Natural killer cell treated with Interleukin-12 subunit alpha and Interleukin-12 subunit beta and Interleukin-15 and Interleukin-18, amount 100 ng/mL, for 72 hours (primary cell): ENCODE results near the gene ZNF428. TPM values are rescaled to one million over a fixed set of nuclear protein-coding genes. Genes with fewer than 3 reads are reported as not detected.

ENCODE experiments used
- ATAC-seq, 2 donors: fragments of 150-1000 bp; cut with Tn5 transposase in 1 of 2; sonication (Bioruptor Pico), chemical (Tn5 transposase) in 1 of 2; 2 replicates each; pipeline ENCODE4 v1.10.0; 2021
- DNase-seq: peaks from one replicate; pipeline ENCODE4 v3.0.0; 2022; ENCODE audit warnings: low spot score
- H3K27ac Mint-ChIP-seq, 2 donors: 1 replicate in 1 of 2; 2 replicates in 1 of 2; pipeline ENCODE4 v1.8.0; 2022; ENCODE audit warnings: mixed read lengths in 2 of 2, mild to moderate bottlenecking in 1 of 2, moderate library complexity in 1 of 2
- H3K27me3 Mint-ChIP-seq, 2 donors: 1 replicate in 1 of 2; 2 replicates in 1 of 2; pipeline ENCODE4 v1.8.0; 2022; ENCODE audit warnings: mixed read lengths in 2 of 2
- H3K36me3 Mint-ChIP-seq: one replicate; pipeline ENCODE4 v1.8.0; 2022; ENCODE audit warnings: mixed read lengths
- H3K4me1 Mint-ChIP-seq, 2 donors: 1 replicate in 1 of 2; 2 replicates in 1 of 2; pipeline ENCODE4 v1.8.0; 2022; ENCODE audit warnings: low read depth in 2 of 2, mixed read lengths in 2 of 2, mild to moderate bottlenecking in 1 of 2
- H3K4me3 Mint-ChIP-seq: one replicate; pipeline ENCODE4 v1.8.0; 2022; ENCODE audit warnings: mixed read lengths
- H3K9me3 Mint-ChIP-seq: 2 replicates; pipeline ENCODE4 v1.8.0; 2022; ENCODE audit warnings: mixed read lengths
- total RNA-seq, 2 donors: library from RNA; stranded (reverse); gene quantifications; one replicate each; pipeline ENCODE4 v1.2.3, GENCODE V29; 2022

Gene ZNF428, protein sequence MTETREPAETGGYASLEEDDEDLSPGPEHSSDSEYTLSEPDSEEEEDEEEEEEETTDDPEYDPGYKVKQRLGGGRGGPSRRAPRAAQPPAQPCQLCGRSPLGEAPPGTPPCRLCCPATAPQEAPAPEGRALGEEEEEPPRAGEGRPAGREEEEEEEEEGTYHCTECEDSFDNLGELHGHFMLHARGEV
- 10 to 100 TPM; 24.9 to 25.3 TPM for total RNA-seq

GRCh38 chr19:43619262-43620060, at the start of gene ZNF428:
Gene ZNF428, minus strand, starts transcription at chr19:43619629. Its CDS starts 5,325 bp downstream, at chr19:43614304.
- DNase-seq, result peak; percentile 95
- H3K4me1 Mint-ChIP-seq, result peaks cover 21 to 32% of the 10 kb centered on the region in 2 donors
- ATAC-seq, result peak; percentile 94
- peak within 1 kb of the TSS; percentile 98 for H3K4me3 Mint-ChIP-seq
- H3K27me3 Mint-ChIP-seq, result no peaks in the 10 kb centered on the region
- H3K36me3 Mint-ChIP-seq, result no peaks in the 10 kb centered on the region
- H3K9me3 Mint-ChIP-seq, result no peaks in the 10 kb centered on the region
- H3K27ac Mint-ChIP-seq, result peak within 1 kb of the TSS; percentile 95 to 98

- peak overlapping the region; percentile 97 for H3K4me3 Mint-ChIP-seq
- no peaks in the 10 kb centered on the region for H3K9me3 Mint-ChIP-seq
- peaks cover 11% of the 10 kb centered on the region for H3K36me3 Mint-ChIP-seq
- peak overlapping the region; percentile 55 to 90 for H3K27ac Mint-ChIP-seq
- peak; percentile 96 for DNase-seq
- H3K27me3 Mint-ChIP-seq, result no peaks in the 10 kb centered on the region
- H3K4me1 Mint-ChIP-seq, result peaks cover 41 to 56% of the 10 kb centered on the region in 2 donors
- peak; percentile 93 for ATAC-seq
These were observed 49.1 kb upstream of the ZNF428 start for GRCh38 chr19:43668406-43669109.

DNA sequence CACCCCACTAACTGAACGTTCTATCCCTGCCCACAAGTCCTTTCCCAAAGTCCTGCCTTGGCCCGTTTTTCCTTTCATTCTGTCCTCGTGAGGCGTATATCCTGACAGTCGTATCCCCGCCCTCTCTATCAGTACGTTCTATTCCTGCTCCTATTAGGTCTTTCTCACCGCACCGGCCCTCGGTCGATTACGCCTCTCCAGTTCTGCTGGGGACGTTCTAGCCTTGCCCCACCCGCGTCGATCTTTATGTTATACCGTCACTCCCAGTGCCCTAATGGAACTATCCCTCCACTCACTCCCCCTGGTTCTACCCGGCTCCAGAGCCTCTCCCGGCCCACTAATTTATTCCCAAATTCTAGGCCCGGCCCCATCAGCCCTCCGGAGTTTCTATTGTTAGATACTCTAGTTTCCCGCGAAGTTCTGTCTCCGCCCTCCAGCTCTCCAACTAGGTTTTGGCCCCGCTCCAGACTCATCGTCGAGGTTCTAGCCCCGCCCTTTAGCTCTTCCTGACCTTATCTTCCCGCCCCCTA, 48.5 kb upstream of the ZNF428 start:
- peaks cover 11% of the 10 kb centered on the region for H3K36me3 Mint-ChIP-seq
- peak overlapping the region; percentile 97 for H3K4me3 Mint-ChIP-seq
- no peaks in the 10 kb centered on the region for H3K9me3 Mint-ChIP-seq
- peak overlapping the region; percentile 55 to 90 for H3K27ac Mint-ChIP-seq
- peaks cover 43 to 56% of the 10 kb centered on the region in 2 donors for H3K4me1 Mint-ChIP-seq
- H3K27me3 Mint-ChIP-seq, result no peaks in the 10 kb centered on the region
- no peak for DNase-seq
- ATAC-seq, result no peak

DNA sequence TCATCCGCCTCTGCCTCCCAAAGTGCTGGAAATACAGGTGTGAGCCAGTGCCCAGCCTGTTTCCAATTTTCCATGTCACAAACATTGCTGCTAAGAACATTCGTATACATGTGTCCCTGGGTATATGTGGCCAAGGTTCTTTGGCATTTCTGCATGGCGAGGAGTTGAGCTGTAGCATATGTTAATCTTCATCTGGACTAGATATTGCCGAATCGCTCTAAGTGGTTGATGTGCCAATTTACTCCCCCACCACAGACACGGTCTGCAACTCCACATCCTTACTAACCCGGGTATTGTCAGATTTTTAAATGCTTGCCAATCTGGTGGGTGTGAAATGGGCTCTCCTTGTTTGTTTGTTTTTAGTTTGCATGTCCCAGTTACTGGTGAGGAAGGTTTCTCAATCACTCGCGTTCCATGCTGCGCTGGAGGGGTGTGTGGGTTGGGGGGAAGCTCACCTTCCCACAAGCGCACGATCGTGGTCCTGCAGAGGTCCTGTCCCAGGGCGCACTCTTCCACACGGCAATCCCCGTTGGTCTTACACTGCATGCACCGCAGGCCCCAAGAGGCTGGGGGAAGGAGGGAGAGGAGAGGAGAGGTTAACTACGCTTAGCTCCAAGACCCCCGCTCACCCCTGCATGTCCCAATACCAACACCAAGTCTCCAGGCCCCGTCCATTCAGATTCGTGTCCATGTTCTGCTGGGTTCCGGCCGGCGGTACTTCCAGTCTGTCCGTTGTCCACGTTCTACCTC, 47.9 kb upstream of the ZNF428 start:
- peaks cover 43 to 54% of the 10 kb centered on the region in 2 donors for H3K4me1 Mint-ChIP-seq
- DNase-seq, result no peak
- ATAC-seq, result no peak
- peaks cover 11% of the 10 kb centered on the region for H3K36me3 Mint-ChIP-seq
- no peaks in the 10 kb centered on the region for H3K27me3 Mint-ChIP-seq
- H3K4me3 Mint-ChIP-seq, result peak overlapping the region; percentile 97
- no peaks in the 10 kb centered on the region for H3K9me3 Mint-ChIP-seq
- peak overlapping the region; percentile 55 to 90 for H3K27ac Mint-ChIP-seq

DNA sequence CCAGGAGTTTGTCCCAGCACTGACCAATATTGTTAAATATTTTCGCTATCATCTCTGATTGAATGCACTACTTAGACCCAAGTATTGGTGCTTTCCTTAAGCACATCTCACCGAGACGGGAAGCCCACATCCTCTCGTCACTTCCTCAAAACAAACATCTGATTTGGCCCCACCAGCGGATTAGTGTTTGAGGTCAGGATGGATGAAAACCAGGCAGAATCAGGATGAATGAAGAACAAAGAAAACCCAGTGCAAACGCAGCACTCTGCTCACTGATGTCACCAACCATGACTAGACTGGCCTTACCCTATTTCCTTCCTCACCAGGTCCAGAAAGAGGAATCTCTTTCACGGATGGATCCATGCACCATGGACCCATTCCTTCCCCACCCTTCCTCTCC, 44.6 kb upstream of the ZNF428 start:
- peak overlapping the region in 1 of 2 donors; percentile 9 for H3K27ac Mint-ChIP-seq
- no peaks in the 10 kb centered on the region for H3K9me3 Mint-ChIP-seq
- no peak for DNase-seq
- ATAC-seq, result no peak
- no peaks in the 10 kb centered on the region for H3K27me3 Mint-ChIP-seq
- peaks cover 24% of the 10 kb centered on the region for H3K36me3 Mint-ChIP-seq
- H3K4me3 Mint-ChIP-seq, result peak overlapping the region; percentile 22
- peaks cover 29 to 34% of the 10 kb centered on the region in 2 donors for H3K4me1 Mint-ChIP-seq

- no peak for DNase-seq
- ATAC-seq, result no peak
- Mint-ChIP-seq H3K4me3 (no peak overlapping the region), H3K27me3 (no peaks in the 10 kb centered on the region), H3K9me3 (no peaks in the 10 kb centered on the region), H3K36me3 (peaks cover 21% of the 10 kb centered on the region), H3K27ac (no peak overlapping the region), H3K4me1 (peaks cover 18 to 20% of the 10 kb centered on the region in 2 donors)
These were observed 43.1 kb upstream of the ZNF428 start for GRCh38 chr19:43662487-43662886.

- H3K36me3 Mint-ChIP-seq, result peaks cover 19% of the 10 kb centered on the region
- ATAC-seq (no peak), DNase-seq (no peak)
- H3K27ac Mint-ChIP-seq, result peak overlapping the region in 1 of 2 donors; percentile 68
- peaks cover 16 to 17% of the 10 kb centered on the region in 2 donors for H3K4me1 Mint-ChIP-seq
- no peak overlapping the region for H3K4me3 Mint-ChIP-seq
- no peaks in the 10 kb centered on the region for H3K9me3 Mint-ChIP-seq
- H3K27me3 Mint-ChIP-seq, result no peaks in the 10 kb centered on the region
These were observed 41.5 kb upstream of the ZNF428 start for GRCh38 chr19:43660971-43661360.

DNA sequence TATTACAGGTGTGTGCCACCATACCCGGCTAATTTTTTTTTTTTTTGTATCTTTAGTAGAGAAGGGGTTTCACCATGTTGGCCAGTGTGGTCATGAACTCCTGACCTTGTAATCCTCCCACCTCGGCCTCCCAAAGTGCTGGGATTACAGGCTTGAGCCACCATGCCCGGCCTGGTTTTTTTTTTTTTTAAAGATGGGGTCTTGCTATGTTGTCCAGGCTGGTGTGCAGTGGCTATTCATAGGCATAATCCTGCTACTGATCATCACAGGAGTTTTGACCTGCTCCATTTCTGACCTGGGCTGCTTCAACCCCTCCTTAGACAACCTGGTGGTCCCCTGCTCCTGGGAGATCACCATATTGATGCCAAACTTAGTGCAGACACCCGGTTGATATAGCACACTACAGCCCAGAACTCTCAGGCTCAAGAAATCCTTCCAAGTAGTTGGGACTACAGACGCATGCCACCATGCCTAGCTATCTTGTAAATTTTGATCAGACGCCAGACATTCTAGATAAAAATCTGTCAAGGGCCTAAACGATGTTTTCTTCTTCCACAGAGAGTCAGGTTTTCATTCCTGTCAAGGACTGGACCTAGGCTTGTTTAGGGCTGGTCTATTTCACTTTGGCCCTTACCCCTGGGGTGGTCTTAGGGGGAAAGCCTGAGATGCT, 41.0 kb upstream of the ZNF428 start:
- ATAC-seq, result no peak
- Mint-ChIP-seq H3K27me3 (no peaks in the 10 kb centered on the region), H3K4me3 (no peak overlapping the region), H3K9me3 (no peaks in the 10 kb centered on the region), H3K27ac (no peak overlapping the region), H3K36me3 (peaks cover 22% of the 10 kb centered on the region), H3K4me1 (peaks cover 16 to 17% of the 10 kb centered on the region in 2 donors)
- DNase-seq, result no peak

GRCh38 chr19:43658494-43658893, 39.1 kb upstream of the ZNF428 start:
- Mint-ChIP-seq H3K4me3 (no peak overlapping the region), H3K9me3 (no peaks in the 10 kb centered on the region), H3K4me1 (peaks cover 0 to 2% of the 10 kb centered on the region in 2 donors), H3K36me3 (peaks cover 23% of the 10 kb centered on the region), H3K27ac (no peak overlapping the region), H3K27me3 (no peaks in the 10 kb centered on the region)
- ATAC-seq (no peak), DNase-seq (no peak)

- ATAC-seq (no peak), DNase-seq (no peak)
- Mint-ChIP-seq H3K4me1 (no peaks in the 10 kb centered on the region), H3K27me3 (no peaks in the 10 kb centered on the region), H3K27ac (no peak overlapping the region), H3K9me3 (no peaks in the 10 kb centered on the region), H3K36me3 (peaks cover 23% of the 10 kb centered on the region), H3K4me3 (no peak overlapping the region)
These were observed 38.6 kb upstream of the ZNF428 start for GRCh38 chr19:43658001-43658400.

GRCh38 chr19:43656436-43656835, 37.0 kb upstream of the ZNF428 start:
- H3K27me3 Mint-ChIP-seq, result no peaks in the 10 kb centered on the region
- no peaks in the 10 kb centered on the region for H3K9me3 Mint-ChIP-seq
- no peak overlapping the region for H3K4me3 Mint-ChIP-seq
- ATAC-seq, result no peak
- DNase-seq, result no peak
- peaks cover 23% of the 10 kb centered on the region for H3K36me3 Mint-ChIP-seq
- H3K4me1 Mint-ChIP-seq, result peaks cover 0 to 4% of the 10 kb centered on the region in 2 donors
- H3K27ac Mint-ChIP-seq, result no peak overlapping the region

- DNase-seq (no peak), ATAC-seq (no peak)
- Mint-ChIP-seq H3K9me3 (no peaks in the 10 kb centered on the region), H3K4me3 (no peak overlapping the region), H3K36me3 (peaks cover 4% of the 10 kb centered on the region), H3K27ac (no peak overlapping the region), H3K4me1 (peaks cover 0 to 4% of the 10 kb centered on the region in 2 donors), H3K27me3 (no peaks in the 10 kb centered on the region)
These were observed 33.1 kb upstream of the ZNF428 start for GRCh38 chr19:43652546-43652874.
